Spleen (tissue), 7 donors: Measurements from ENCODE around the gene SULT1C4.

Experiments used
- POLR2A ChIP-seq, 3 donors: fragments of 450-650 bp; IDR thresholded peaks; one replicate each; pipeline ENCODE4 v1.5.1; 2017; ENCODE audit warnings: antibody characterized with exemption in 3 of 3, mild to moderate bottlenecking in 1 of 3
- TF ChIP-seq, protein P1 (sequence below), 11 experiments: fragments of 200-600 bp in 7 of 11; fragments of 450-650 bp in 4 of 11; sonication (generic) in 4 of 11; IDR thresholded peaks in 8 of 11; conservative IDR thresholded peaks in 3 of 11; 1 replicate in 7 of 11; 2 replicates in 4 of 11; pipeline versions ENCODE4 v1.4.0 to v1.8.0; 2016 to 2021; ENCODE audit warnings: antibody characterized with exemption in 11 of 11, inconsistent platforms in 4 of 11, mild to moderate bottlenecking in 1 of 11
- donor health status: DM: no; HTN: no; CAD: no; lungs with moderate emphysema.
- donor health status: DM: no; HTN: no; CAD: no.
- donor health status: DM: no; HTN: no; CAD: no.

DNA sequence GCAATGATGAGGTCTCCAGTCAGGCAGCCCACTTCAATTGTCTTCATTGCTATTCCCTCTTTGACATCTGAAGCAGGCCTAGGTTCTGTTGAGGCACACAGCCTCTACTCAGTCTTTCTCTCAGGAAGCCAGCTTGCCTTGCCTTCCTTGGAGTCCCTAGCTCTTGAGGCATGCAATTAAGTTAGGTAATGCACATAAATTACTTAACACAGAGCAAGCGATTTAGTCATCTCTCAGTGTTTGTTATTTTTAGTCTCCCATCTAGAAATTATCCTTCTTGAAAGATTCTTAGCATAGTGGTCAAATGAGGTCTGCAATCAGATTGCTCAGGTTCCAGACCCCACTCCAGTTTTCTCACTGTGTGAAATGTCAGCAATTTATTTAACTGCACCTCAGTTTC, 32.0 kb downstream of the SULT1C4 start:
- TF ChIP-seq, protein P1, sequence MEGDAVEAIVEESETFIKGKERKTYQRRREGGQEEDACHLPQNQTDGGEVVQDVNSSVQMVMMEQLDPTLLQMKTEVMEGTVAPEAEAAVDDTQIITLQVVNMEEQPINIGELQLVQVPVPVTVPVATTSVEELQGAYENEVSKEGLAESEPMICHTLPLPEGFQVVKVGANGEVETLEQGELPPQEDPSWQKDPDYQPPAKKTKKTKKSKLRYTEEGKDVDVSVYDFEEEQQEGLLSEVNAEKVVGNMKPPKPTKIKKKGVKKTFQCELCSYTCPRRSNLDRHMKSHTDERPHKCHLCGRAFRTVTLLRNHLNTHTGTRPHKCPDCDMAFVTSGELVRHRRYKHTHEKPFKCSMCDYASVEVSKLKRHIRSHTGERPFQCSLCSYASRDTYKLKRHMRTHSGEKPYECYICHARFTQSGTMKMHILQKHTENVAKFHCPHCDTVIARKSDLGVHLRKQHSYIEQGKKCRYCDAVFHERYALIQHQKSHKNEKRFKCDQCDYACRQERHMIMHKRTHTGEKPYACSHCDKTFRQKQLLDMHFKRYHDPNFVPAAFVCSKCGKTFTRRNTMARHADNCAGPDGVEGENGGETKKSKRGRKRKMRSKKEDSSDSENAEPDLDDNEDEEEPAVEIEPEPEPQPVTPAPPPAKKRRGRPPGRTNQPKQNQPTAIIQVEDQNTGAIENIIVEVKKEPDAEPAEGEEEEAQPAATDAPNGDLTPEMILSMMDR (IDR thresholded peaks at IDR 0.05 in 8 of 11, conservative IDR thresholded peaks at IDR 0.05 in 3 of 11), result no peak
- no peak for TF ChIP-seq POLR2A (IDR thresholded peaks at IDR 0.05)
